ENCODE measurements around the gene MTA3.

DNA sequence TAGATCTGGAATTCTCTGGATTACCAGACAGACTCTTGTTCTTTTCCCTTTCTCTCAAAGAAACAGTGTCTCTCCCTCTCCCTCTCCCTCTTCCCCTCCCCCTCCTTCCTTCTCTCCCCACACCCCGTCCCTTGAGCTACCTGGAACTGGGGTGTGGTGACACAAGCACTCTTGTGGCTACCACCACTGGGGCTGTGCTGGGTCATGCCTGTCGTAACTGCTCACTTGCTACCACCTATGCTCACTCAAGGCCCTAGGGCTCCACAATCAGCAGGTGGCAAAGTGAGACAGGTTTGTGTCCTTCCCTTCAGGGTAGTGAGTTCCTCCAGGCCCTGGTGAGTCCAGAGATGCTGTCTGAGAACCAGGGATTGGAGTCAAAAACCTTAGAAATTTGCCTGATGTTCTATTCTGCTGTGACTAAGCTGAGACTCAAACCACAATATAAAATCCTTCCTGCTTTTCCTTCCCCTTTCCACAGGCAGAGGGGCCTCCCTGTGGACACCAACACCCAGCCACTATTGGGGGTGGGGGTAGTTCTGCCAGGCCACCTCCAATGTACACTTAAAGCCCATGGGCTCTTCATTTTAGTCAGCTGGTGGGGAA is 124.7 kb downstream of the MTA3 start:
- TF ChIP-seq CTCF (IDR thresholded peaks at IDR 0.05; ENCODE audit: low read depth, low read length, poor library complexity, severe bottlenecking) (no peak), EZH2phosphoT487 (IDR thresholded peaks at IDR 0.05; ENCODE audit: borderline replicate concordance, low read length) (no peak)

All from DOHH2 (cell line).